ENCODE results near the gene SCN4B.

- TF ChIP-seq CTCF (IDR thresholded peaks at IDR 0.05) = no peak
- TF ChIP-seq POLR2AphosphoS5 (IDR thresholded peaks at IDR 0.05) = no peak
- no peak for TF ChIP-seq EP300 (IDR thresholded peaks at IDR 0.05)
Measured at GRCh38 chr11:118166641-118167040, 14.0 kb upstream of the SCN4B start.

Measured in stomach (tissue), 4 donors.